PC-3 (cell line): ENCODE results near the gene IFT43. TPM values are rescaled to one million over a fixed set of nuclear protein-coding genes. Genes with fewer than 3 reads are reported as not detected.

Source experiments
- ATAC-seq: fragments of 200-7000 bp; cut with Tn5 transposase; 2 replicates; pipeline ENCODE4 v1.9.1; 2020; ENCODE audit warnings: mild to moderate bottlenecking, moderate library complexity
- BruUV-seq: library from RNA; stranded (reverse); fragments of 400-500 nt; replicated peaks from 2 replicates; lab custom pipeline; 2021; lab: Mats Ljungman, UMichigan
- CTCF ChIA-PET: fragments of 300-600 bp; sonication (Branson Sonifier 250); formaldehyde crosslinking; loops from one replicate; lab custom pipeline; 2022; ENCODE audit warnings: antibody characterized with exemption; lab: Charles Lee
- POLR2A ChIA-PET: fragments of 300-600 bp; sonication (Branson Sonifier 250); formaldehyde crosslinking; loops from one replicate; lab custom pipeline; 2022; ENCODE audit warnings: antibody characterized with exemption; ENCODE audit not compliant: unreplicated experiment; lab: Charles Lee
- DNase-seq: peaks from one replicate; pipeline ENCODE4 v3.0.0-alpha.2; 2015
- H2AFZ ChIP-seq: fragments of 300-600 bp; sonication (generic); 2 replicates; pipeline ENCODE4 v1.6.0; 2016; ENCODE audit warnings: antibody characterized with exemption, low read length
- H3F3A ChIP-seq: fragments of 300-600 bp; sonication (generic); one replicate; pipeline ENCODE4 v1.6.0; 2017; ENCODE audit warnings: antibody characterized with exemption, low read length, control low read depth, mild to moderate bottlenecking; ENCODE audit not compliant: unreplicated experiment
- H3K27ac ChIP-seq: fragments of 300-600 bp; sonication (generic); 2 replicates; pipeline ENCODE4 v1.5.1; 2016; ENCODE audit warnings: mild to moderate bottlenecking, low read length
- H3K27me3 ChIP-seq: fragments of 300-600 bp; sonication (generic); 2 replicates; pipeline ENCODE4 v1.6.1; 2016; ENCODE audit warnings: low read length, mixed read lengths
- H3K36me3 ChIP-seq: fragments of 300-600 bp; sonication (generic); 2 replicates; pipeline ENCODE4 v1.6.1; 2016; ENCODE audit warnings: low read depth, mixed run types, low read length, mixed read lengths
- H3K4me1 ChIP-seq: fragments of 300-600 bp; sonication (generic); 2 replicates; pipeline ENCODE4 v1.5.1; 2016; ENCODE audit warnings: low read length; ENCODE audit not compliant: insufficient read depth
- H3K4me2 ChIP-seq: fragments of 300-600 bp; sonication (generic); 2 replicates; pipeline ENCODE4 v1.6.0; 2016; ENCODE audit warnings: low read length
- H3K4me3 ChIP-seq: fragments of 300-600 bp; sonication (generic); 2 replicates; pipeline ENCODE4 v1.5.1; 2016; ENCODE audit warnings: mild to moderate bottlenecking, low read length, mixed read lengths
- H3K79me2 ChIP-seq: fragments of 300-600 bp; sonication (generic); 2 replicates; pipeline ENCODE4 v1.6.1; 2017; ENCODE audit warnings: low read length, mixed read lengths
- H3K9ac ChIP-seq: fragments of 300-600 bp; sonication (generic); 2 replicates; pipeline ENCODE4 v1.6.0; 2016; ENCODE audit warnings: mild to moderate bottlenecking, low read length
- H3K9me2 ChIP-seq: fragments of 300-600 bp; sonication (generic); replicated peaks from 2 replicates; pipeline ENCODE4 v1.6.1; 2016; ENCODE audit warnings: mixed run types, low read length, mixed read lengths
- H3K9me3 ChIP-seq: fragments of 300-600 bp; sonication (generic); 2 replicates; pipeline ENCODE4 v1.6.1; 2016; ENCODE audit warnings: low read length, mixed read lengths
- H4K20me1 ChIP-seq: fragments of 300-600 bp; sonication (generic); 2 replicates; pipeline ENCODE4 v1.6.1; 2016; ENCODE audit warnings: low read length, mixed read lengths
- CTCF ChIP-seq: fragments of 300-600 bp; sonication (generic); conservative IDR thresholded peaks from 2 replicates; pipeline ENCODE4 v1.5.1; 2017; ENCODE audit warnings: antibody characterized with exemption, low read depth, mild to moderate bottlenecking, low read length
- EZH2 ChIP-seq: fragments of 300-600 bp; sonication (generic); IDR thresholded peaks from one replicate; pipeline ENCODE4 v1.6.1; 2017; ENCODE audit warnings: antibody characterized with exemption, mild to moderate bottlenecking, low read length; ENCODE audit not compliant: unreplicated experiment
- EZH2phosphoT487 ChIP-seq: fragments of 300-600 bp; sonication (generic); IDR thresholded peaks from 2 replicates; pipeline ENCODE4 v1.6.1; 2018; ENCODE audit warnings: mild to moderate bottlenecking, antibody characterized with exemption, low read length, borderline replicate concordance
- intact Hi-C: fragments of 100-400 bp; cut with micrococcal nuclease; formaldehyde crosslinking; loops from 2 replicates; pipeline ENCODE4 v1.9.0; 2023
- total RNA-seq: library from RNA; depleted of rRNA; stranded (reverse); fragments of >200 nt; gene quantifications from 2 replicates; pipeline ENCODE4 v1.2.3, GENCODE V29; 2014

Gene IFT43
- total RNA-seq, 1 experiment from 2014 or later, result 41.3 TPM

DNA sequence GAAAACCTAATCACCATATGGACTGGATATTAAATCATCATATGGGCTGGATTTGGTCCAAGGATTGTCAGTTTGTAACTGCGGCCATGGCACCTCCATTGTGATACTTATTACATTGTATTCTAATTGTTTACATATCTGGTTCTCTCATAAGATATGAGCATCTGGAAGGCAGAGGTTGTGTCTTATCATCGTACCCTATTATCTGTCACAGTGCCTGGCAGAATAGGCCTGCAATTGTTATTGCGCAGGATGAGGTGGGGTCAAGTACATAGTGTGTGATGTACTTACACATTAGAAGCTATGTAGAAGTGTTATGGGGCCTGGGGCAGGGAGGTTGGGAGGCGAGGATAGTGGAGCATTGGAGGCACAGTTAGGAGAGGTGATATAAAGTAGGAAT, 4.7 kb downstream of the IFT43 start:
- POLR2A ChIA-PET, result no interaction called here
- no peaks in the 10 kb centered on the region for H3K36me3 ChIP-seq

DNA sequence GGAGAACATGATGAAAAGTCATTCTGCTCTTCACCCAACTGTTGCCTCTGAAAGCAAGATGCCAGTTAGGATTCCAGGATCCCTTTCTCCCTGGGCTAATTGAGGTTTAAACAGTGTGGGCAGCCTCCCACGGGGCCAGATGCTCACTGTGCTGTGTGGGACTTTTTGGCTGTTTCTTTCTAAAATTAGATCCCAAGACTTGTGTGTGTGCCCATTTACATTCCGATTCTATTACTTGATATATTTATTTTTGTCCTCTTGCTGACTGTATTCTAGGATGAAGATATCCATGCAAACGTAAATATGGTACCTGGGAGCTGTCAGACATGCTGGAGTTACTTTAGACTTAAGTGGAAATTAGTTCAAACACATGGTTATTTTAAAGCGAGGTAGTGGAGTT, 6.2 kb downstream of the IFT43 start:
- Histone ChIP-seq H3K9me2 (no peaks in the 10 kb centered on the region), H3K36me3 (no peaks in the 10 kb centered on the region), H3K27me3 (no peaks in the 10 kb centered on the region), H3K9ac (no peak overlapping the region), H3F3A (no peaks in the 10 kb centered on the region), H3K4me1 (0 out of 2 replicates have a peak, but pooled peaks cover 9% of the 10 kb centered on the region), H3K27ac (no peak overlapping the region), H4K20me1 (no peaks in the 10 kb centered on the region), H2AFZ (no peak overlapping the region), H3K79me2 (no peaks in the 10 kb centered on the region), H3K9me3 (no peaks in the 10 kb centered on the region), H3K4me2 (no peak overlapping the region), H3K4me3 (no peak overlapping the region)
- POLR2A ChIA-PET, result no interaction called here
- CTCF ChIA-PET, result no interaction called here
- BruUV-seq, result no TSS peak
- TF ChIP-seq CTCF, result no peak
- intact Hi-C loops, result no loop called here
- ATAC-seq (no peak), DNase-seq (no peak)

More for the DNA sequence above, 4.7 kb downstream of the IFT43 start:
- Histone ChIP-seq H3K9me2 (no peaks in the 10 kb centered on the region), H3K4me2 (no peak overlapping the region), H3K4me1 (peaks cover 16% of the 10 kb centered on the region), H3K27ac (no peak overlapping the region), H3K79me2 (peaks cover 8% of the 10 kb centered on the region; the same call in 1 of the 2 replicates), H4K20me1 (no peaks in the 10 kb centered on the region), H3K27me3 (no peaks in the 10 kb centered on the region), H3K9ac (no peak overlapping the region), H3K4me3 (no peak overlapping the region), H2AFZ (no peak overlapping the region), H3K9me3 (no peaks in the 10 kb centered on the region), H3F3A (no peaks in the 10 kb centered on the region)
- intact Hi-C loops, result no loop called here
- ATAC-seq (no peak), DNase-seq (no peak)
- TF ChIP-seq EZH2 (no peak), CTCF (no peak), EZH2phosphoT487 (no peak)
- no TSS peak for BruUV-seq
- CTCF ChIA-PET, result no interaction called here

GRCh38 chr14:75993567-75994041, 8.0 kb downstream of the IFT43 start:
- POLR2A ChIA-PET, result no interaction called here

More at GRCh38 chr14:75993567-75994041, 8.0 kb downstream of the IFT43 start:
- no TSS peak for BruUV-seq
- Histone ChIP-seq H3K9me2 (no peaks in the 10 kb centered on the region), H3K27ac (no peak overlapping the region), H3K4me1 (0 out of 2 replicates have a peak, but pooled peaks cover 9% of the 10 kb centered on the region), H3K9me3 (no peaks in the 10 kb centered on the region), H3K4me2 (no peak overlapping the region), H3K9ac (no peak overlapping the region), H3K79me2 (no peaks in the 10 kb centered on the region), H3K4me3 (no peak overlapping the region), H3K27me3 (no peaks in the 10 kb centered on the region), H3K36me3 (no peaks in the 10 kb centered on the region), H4K20me1 (no peaks in the 10 kb centered on the region), H3F3A (no peaks in the 10 kb centered on the region), H2AFZ (no peak overlapping the region)
- TF ChIP-seq EZH2phosphoT487, result no peak
- TF ChIP-seq EZH2, result no peak
- TF ChIP-seq CTCF, result no peak
- intact Hi-C loops, result no loop called here
- CTCF ChIA-PET, result interaction anchor here (0.6 kb wide), 1 partner anchor 191 kb away, joined by 7 read pairs; no protein-coding TSS in a partner anchor
- no peak for DNase-seq
- no peak for ATAC-seq
